ENCODE results near the gene RASAL2.

- TF ChIP-seq, protein P1, sequence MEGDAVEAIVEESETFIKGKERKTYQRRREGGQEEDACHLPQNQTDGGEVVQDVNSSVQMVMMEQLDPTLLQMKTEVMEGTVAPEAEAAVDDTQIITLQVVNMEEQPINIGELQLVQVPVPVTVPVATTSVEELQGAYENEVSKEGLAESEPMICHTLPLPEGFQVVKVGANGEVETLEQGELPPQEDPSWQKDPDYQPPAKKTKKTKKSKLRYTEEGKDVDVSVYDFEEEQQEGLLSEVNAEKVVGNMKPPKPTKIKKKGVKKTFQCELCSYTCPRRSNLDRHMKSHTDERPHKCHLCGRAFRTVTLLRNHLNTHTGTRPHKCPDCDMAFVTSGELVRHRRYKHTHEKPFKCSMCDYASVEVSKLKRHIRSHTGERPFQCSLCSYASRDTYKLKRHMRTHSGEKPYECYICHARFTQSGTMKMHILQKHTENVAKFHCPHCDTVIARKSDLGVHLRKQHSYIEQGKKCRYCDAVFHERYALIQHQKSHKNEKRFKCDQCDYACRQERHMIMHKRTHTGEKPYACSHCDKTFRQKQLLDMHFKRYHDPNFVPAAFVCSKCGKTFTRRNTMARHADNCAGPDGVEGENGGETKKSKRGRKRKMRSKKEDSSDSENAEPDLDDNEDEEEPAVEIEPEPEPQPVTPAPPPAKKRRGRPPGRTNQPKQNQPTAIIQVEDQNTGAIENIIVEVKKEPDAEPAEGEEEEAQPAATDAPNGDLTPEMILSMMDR (IDR thresholded peaks at IDR 0.05), result no peak
- TF ChIP-seq POLR2A (IDR thresholded peaks at IDR 0.05), result no peak
Observed at GRCh38 chr1:178436899-178437298, 343.0 kb downstream of the RASAL2 start.

Data from adrenal gland (tissue), 5 donors.